ENCODE measurements around the gene EHF.

Gene EHF

DNA sequence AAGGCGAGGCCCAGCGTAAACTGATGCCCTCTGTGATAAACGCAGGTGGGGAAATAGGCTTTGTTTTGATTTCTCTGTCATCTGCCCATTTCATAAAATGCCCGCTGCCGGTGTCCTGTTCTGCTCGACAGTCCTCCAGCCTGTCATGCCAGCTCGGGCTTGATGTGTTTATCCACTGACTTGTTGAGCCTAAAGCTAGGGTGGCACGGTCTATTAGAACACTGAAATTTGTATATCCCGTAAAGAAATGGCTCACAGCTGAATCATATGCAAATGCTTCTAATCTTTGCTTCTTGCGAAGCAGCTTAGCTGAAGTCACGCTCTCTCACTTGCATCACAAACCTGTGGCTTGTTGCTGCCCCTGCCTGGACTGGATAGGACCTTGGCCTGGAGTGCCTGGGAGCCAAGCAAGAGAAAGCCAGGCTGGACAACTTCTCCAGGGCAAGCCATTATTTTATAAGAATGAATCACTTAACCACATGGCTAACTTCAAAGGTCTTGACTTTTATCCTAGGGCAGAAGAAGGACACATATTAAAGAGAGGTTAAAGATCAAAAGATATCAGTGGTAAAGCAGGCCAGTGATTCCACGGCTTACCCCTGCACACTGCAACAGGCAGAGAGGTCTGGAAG lies 33.1 kb downstream of the EHF start:
- Histone ChIP-seq H3K79me2 (no peaks in the 10 kb centered on the region), H2AFZ (peak overlapping the region; percentile 46), H3K9me3 (ENCODE audit: control insufficient read depth, low read length) (no peaks in the 10 kb centered on the region), H3K36me3 (ENCODE audit: control insufficient read depth, insufficient read depth, low read length) (no peaks in the 10 kb centered on the region), H3K27ac (peak overlapping the region; percentile 82), H3K4me2 (ENCODE audit: low read length) (no peak overlapping the region), H3K4me1 (peaks cover 42% of the 10 kb centered on the region), H3K9ac (no peak overlapping the region), H3K27me3 (ENCODE audit: control insufficient read depth, insufficient read depth, low read length) (no peaks in the 10 kb centered on the region), H3K4me3 (ENCODE audit: low read depth, low read length) (no peak overlapping the region)
- TF ChIP-seq, protein P1, sequence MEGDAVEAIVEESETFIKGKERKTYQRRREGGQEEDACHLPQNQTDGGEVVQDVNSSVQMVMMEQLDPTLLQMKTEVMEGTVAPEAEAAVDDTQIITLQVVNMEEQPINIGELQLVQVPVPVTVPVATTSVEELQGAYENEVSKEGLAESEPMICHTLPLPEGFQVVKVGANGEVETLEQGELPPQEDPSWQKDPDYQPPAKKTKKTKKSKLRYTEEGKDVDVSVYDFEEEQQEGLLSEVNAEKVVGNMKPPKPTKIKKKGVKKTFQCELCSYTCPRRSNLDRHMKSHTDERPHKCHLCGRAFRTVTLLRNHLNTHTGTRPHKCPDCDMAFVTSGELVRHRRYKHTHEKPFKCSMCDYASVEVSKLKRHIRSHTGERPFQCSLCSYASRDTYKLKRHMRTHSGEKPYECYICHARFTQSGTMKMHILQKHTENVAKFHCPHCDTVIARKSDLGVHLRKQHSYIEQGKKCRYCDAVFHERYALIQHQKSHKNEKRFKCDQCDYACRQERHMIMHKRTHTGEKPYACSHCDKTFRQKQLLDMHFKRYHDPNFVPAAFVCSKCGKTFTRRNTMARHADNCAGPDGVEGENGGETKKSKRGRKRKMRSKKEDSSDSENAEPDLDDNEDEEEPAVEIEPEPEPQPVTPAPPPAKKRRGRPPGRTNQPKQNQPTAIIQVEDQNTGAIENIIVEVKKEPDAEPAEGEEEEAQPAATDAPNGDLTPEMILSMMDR (IDR thresholded peaks at IDR 0.05): no peak

- no peaks in the 10 kb centered on the region for H3K79me2 ChIP-seq
- H2AFZ ChIP-seq: peak overlapping the region; percentile 60
- H3K4me1 ChIP-seq: peaks cover 40% of the 10 kb centered on the region
- no peak overlapping the region for H3K9ac ChIP-seq
- no peaks in the 10 kb centered on the region for H3K9me3 ChIP-seq (ENCODE audit: control insufficient read depth, low read length)
- H3K27ac ChIP-seq: peak overlapping the region; percentile 82
- no peak overlapping the region for H3K4me3 ChIP-seq (ENCODE audit: low read depth, low read length)
- TF ChIP-seq, protein P1 (IDR thresholded peaks at IDR 0.05): no peak
- no peaks in the 10 kb centered on the region for H3K27me3 ChIP-seq (ENCODE audit: control insufficient read depth, insufficient read depth, low read length)
- no peaks in the 10 kb centered on the region for H3K36me3 ChIP-seq (ENCODE audit: control insufficient read depth, insufficient read depth, low read length)
- no peak overlapping the region for H3K4me2 ChIP-seq (ENCODE audit: low read length)
Measured at GRCh38 chr11:34654483-34655334, 33.8 kb downstream of the EHF start.

GRCh38 chr11:34655335-34656008 lies 34.6 kb downstream of the EHF start:
- Histone ChIP-seq H2AFZ (peak overlapping the region; percentile 60), H3K9me3 (ENCODE audit: control insufficient read depth, low read length) (no peaks in the 10 kb centered on the region), H3K27me3 (ENCODE audit: control insufficient read depth, insufficient read depth, low read length) (no peaks in the 10 kb centered on the region), H3K36me3 (ENCODE audit: control insufficient read depth, insufficient read depth, low read length) (no peaks in the 10 kb centered on the region), H3K4me2 (ENCODE audit: low read length) (no peak overlapping the region), H3K27ac (peak overlapping the region; percentile 82), H3K4me3 (ENCODE audit: low read depth, low read length) (no peak overlapping the region), H3K4me1 (peaks cover 32% of the 10 kb centered on the region), H3K9ac (no peak overlapping the region), H3K79me2 (no peaks in the 10 kb centered on the region)
- TF ChIP-seq, protein P1 (IDR thresholded peaks at IDR 0.05): no peak

- H3K27me3 ChIP-seq (ENCODE audit: control insufficient read depth, insufficient read depth, low read length): no peaks in the 10 kb centered on the region
- no peaks in the 10 kb centered on the region for H3K9me3 ChIP-seq (ENCODE audit: control insufficient read depth, low read length)
- TF ChIP-seq, protein P1 (IDR thresholded peaks at IDR 0.05): no peak
- peaks cover 29% of the 10 kb centered on the region for H3K4me1 ChIP-seq
- no peak overlapping the region for H3K9ac ChIP-seq
- no peak overlapping the region for H3K4me3 ChIP-seq (ENCODE audit: low read depth, low read length)
- no peaks in the 10 kb centered on the region for H3K79me2 ChIP-seq
- H3K36me3 ChIP-seq (ENCODE audit: control insufficient read depth, insufficient read depth, low read length): no peaks in the 10 kb centered on the region
- no peak overlapping the region for H2AFZ ChIP-seq
- no peak overlapping the region for H3K27ac ChIP-seq
- no peak overlapping the region for H3K4me2 ChIP-seq (ENCODE audit: low read length)
Measured at GRCh38 chr11:34656062-34656720, 35.3 kb downstream of the EHF start.
